Endometrial microvascular endothelial cells (primary cell): ENCODE data around the gene TERT. TPM values are rescaled to one million over a fixed set of nuclear protein-coding genes. Genes with fewer than 3 reads are reported as not detected.
"Not testable (repeated sequence)": the region's sequence is repeated elsewhere in the genome, so short reads cannot be mapped to it uniquely, and the experiment has no call there.

Source experiments
- in situ Hi-C: cut with HindIII; loops from 2 replicates; pipeline ENCODE4 v1.10.0; 2017; ENCODE audit warnings: low sequenced_read_pairs, low pct_unique_long_range_greater_than_20kb; ENCODE audit errors: inconsistent ontology term
- total RNA-seq: library from RNA; depleted of rRNA; stranded (reverse); fragments of >200 nt; gene quantifications from one replicate; pipeline ENCODE4 v1.2.3, GENCODE V29; 2015; ENCODE audit errors: inconsistent ontology term

Gene TERT
- total RNA-seq, 1 donor from 2014 or later, result not detected

- in situ Hi-C loops, result no loop called here
Observed at GRCh38 chr5:1332461-1333001, 37.7 kb upstream of the TERT start.

GRCh38 chr5:1331861-1332405, 37.1 kb upstream of the TERT start:
- in situ Hi-C loops, result no loop called here

DNA sequence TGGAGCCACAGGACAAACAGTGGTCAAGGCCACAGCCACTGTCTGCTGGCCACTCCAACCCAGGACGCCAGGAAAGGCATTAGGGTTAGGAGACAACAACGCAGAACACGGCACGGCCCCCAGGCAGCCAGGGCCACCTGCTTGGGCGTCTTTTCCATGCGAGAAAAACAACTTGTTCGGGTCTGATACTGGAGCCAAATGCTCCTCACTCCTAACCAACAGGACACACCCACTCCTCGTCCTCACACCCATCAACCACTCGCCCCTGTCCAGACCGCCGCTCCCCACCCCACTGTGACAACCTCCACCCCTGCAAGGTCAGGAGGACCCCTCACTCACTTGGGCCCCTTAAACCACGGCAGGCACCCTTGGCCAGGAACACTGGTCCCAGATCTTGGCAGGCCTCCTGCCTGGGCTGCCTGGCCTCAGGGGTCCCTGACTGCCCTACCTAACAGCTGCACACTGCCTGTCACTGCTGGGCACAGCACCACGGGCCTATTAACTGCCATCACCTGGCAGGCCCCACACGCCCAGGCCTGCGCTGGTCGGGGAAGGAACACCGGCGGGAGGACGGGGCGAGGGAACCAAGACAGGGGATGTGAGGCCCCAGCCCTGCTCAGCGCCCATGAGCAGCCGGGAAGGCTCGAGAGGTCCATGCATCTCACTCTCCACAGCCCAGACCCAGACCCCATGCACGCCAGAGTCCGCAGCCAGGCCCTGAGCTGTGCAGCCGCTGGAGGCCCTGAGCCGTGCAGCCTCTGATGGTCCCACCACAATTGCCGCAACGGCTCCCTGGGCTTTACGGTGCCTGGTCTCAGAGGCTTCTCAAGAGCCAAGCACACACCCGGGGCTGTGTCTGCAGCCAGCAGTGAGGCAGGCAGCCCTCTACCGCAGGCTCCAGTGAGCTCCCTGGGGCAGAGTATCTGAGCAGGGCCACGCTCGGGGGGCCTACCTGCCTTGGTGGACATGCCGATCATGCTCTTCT, 36.3 kb upstream of the TERT start:
- in situ Hi-C loops, result no loop called here

GRCh38 chr5:1330146-1330846, 35.4 kb upstream of the TERT start:
- in situ Hi-C loops, result no loop called here

DNA sequence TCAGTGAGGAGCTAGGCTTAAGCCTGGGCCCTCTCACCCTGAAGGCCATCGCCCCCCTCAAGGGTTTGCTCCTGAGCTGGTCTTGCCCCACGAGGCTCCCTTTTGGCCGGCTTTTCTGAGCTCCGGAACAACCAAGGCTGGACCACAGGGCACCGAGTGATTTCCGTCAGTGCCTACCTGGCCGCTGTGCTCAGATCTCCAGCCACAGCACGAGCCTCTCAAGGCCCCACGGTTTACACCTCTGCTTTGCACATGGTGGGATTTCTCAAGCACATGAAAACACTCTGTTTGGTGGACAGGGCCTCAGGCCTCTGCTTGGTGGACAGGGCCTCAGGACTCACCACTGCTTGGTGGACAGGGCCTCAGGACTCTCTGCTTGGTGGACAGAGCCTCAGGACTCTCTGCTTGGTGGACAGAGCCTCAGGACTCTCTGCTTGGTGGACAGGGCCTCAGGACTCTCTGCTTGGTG, 34.3 kb upstream of the TERT start:
- in situ Hi-C loops, result no loop called here

GRCh38 chr5:1328237-1329110, 33.6 kb upstream of the TERT start:
- in situ Hi-C loops, result not testable (repeated sequence)

GRCh38 chr5:1326901-1327756, 32.3 kb upstream of the TERT start:
- in situ Hi-C loops, result not testable (repeated sequence)

DNA sequence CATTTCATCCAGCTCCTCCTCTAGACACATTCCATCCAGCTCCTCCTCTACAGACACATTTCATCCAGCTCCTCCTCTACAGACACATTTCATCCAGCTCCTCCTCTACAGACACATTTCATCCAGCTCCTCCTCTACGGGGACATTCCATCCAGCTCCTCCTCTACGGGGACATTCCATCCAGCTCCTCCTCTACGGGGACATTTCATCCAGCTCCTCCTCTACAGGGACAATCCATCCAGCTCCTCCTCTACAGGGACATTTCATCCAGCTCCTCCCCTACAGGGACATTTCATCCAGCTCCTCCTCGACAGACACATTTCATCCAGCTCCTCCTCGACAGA, 31.6 kb upstream of the TERT start:
- in situ Hi-C loops, result not testable (repeated sequence)

DNA sequence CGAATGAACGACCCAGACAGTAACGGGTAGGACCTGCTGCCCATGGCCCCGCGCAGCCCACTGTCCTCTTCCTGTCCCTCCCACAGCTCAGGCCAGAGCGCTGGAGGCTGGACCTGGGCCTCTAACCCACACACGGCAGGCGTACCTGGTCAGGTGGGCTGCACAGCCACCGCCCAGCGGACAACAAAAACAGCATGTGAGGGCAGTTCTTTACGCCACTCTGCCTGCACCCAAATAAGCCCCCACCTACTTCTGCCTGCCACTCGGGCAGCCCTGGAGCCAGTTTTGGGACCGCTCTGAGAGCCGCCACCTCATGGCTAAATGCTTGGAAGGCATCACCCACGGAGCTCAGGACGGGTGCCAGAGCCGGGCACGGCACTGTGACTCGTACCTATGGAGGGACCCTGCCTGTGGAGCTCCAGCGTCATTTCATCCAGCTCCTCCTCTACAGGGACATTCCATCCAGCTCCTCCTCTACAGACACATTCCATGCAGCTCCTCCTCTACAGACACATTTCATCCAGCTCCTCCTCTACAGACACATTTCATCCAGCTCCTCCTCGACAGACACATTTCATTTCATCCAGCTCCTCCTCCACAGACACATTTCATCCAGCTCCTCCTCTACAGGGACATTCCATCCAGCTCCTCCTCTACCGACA, 31.1 kb upstream of the TERT start:
- in situ Hi-C loops, result no loop called here

- in situ Hi-C loops, result no loop called here
Observed at GRCh38 chr5:1325191-1325741, 30.4 kb upstream of the TERT start.

DNA sequence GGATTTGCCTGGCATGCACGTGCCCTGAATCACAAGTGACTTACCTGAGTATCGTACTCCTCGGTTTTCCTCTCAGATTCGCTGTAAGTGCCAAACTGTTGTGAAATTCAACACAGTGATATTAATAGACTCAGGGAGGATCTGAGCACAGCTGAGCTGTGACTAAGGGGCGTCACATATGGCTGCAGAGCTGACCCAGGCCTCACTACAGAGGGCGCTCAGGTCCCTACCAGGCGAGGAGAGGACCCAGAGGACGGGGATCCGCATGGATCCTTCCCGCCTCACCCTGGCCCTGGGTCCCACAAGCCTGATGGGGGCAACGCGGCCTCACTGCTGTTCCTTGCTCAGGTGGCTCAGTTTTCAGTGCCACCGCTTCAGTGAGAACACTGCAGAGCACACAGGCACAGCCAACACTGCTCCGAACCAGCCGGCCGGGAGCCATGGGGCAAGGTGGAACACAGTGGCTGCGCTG, 29.9 kb upstream of the TERT start:
- in situ Hi-C loops, result no loop called here

- in situ Hi-C loops, result no loop called here
Observed at GRCh38 chr5:1324301-1324700, 29.4 kb upstream of the TERT start.

GRCh38 chr5:1323803-1324173, 28.9 kb upstream of the TERT start:
- in situ Hi-C loops, result no loop called here

GRCh38 chr5:1322955-1323802, 28.3 kb upstream of the TERT start:
- in situ Hi-C loops, result no loop called here

GRCh38 chr5:1322036-1322900, 27.4 kb upstream of the TERT start:
- in situ Hi-C loops, result no loop called here
